Parathyroid adenoma (tissue), 2 donors: ENCODE results near the gene ANGPTL2.
"Not testable (repeated sequence)": the region's sequence is repeated elsewhere in the genome, so short reads cannot be mapped to it uniquely, and the experiment has no call there.

Experiments
- H2AFZ ChIP-seq: fragments of 300-600 bp; sonication (generic); one replicate; pipeline ENCODE4 v1.7.0; 2017; ENCODE audit warnings: antibody characterized with exemption, mild to moderate bottlenecking
- H3K27ac ChIP-seq: fragments of 300-600 bp; sonication (generic); one replicate; pipeline ENCODE4 v1.7.0; 2017
- H3K27me3 ChIP-seq: fragments of 300-600 bp; sonication (generic); one replicate; pipeline ENCODE4 v1.7.0; 2017; ENCODE audit warnings: low read length; ENCODE audit not compliant: control insufficient read depth, insufficient read depth
- H3K36me3 ChIP-seq: fragments of 300-600 bp; sonication (generic); one replicate; pipeline ENCODE4 v1.7.0; 2017; ENCODE audit warnings: low read length; ENCODE audit not compliant: control insufficient read depth, insufficient read depth
- H3K4me1 ChIP-seq: fragments of 300-600 bp; sonication (generic); one replicate; pipeline ENCODE4 v1.7.0; 2017; ENCODE audit warnings: control low read depth
- H3K4me2 ChIP-seq: fragments of 300-600 bp; sonication (generic); one replicate; pipeline ENCODE4 v1.7.0; 2017; ENCODE audit warnings: low read length
- H3K4me3 ChIP-seq: fragments of 300-600 bp; sonication (generic); one replicate; pipeline ENCODE4 v1.7.0; 2017; ENCODE audit warnings: low read depth, low read length
- H3K79me2 ChIP-seq: fragments of 300-600 bp; sonication (generic); one replicate; pipeline ENCODE4 v1.7.0; 2017; ENCODE audit warnings: control low read depth
- H3K9ac ChIP-seq: fragments of 300-600 bp; sonication (generic); one replicate; pipeline ENCODE4 v1.7.0; 2017; ENCODE audit warnings: mild to moderate bottlenecking
- H3K9me3 ChIP-seq: fragments of 300-600 bp; sonication (generic); one replicate; pipeline ENCODE4 v1.7.0; 2017; ENCODE audit warnings: low read length; ENCODE audit not compliant: control insufficient read depth
- CTCF ChIP-seq: fragments of 300-600 bp; sonication (generic); IDR thresholded peaks from one replicate; pipeline ENCODE4 v1.7.0; 2017; ENCODE audit warnings: antibody characterized with exemption, mild to moderate bottlenecking
- donor health status: primary hyperparathyroidism.

The ANGPTL2 gene

GRCh38 chr9:127122176-127123063 is at the start of gene ANGPTL2:
TSS of gene ANGPTL2 (minus strand) at chr9:127122635. CDS start at chr9:127108731, 13,904 bp downstream.
- Histone ChIP-seq H3K4me3 (peak within 1 kb of the TSS; percentile 41), H3K36me3 (no peaks in the 10 kb centered on the region), H3K4me2 (peak within 1 kb of the TSS; percentile 18), H3K79me2 (no peaks in the 10 kb centered on the region), H2AFZ (peak within 1 kb of the TSS; percentile 64), H3K27ac (peak within 1 kb of the TSS; percentile 36), H3K4me1 (peaks cover 7% of the 10 kb centered on the region), H3K27me3 (no peaks in the 10 kb centered on the region), H3K9ac (no peak within 1 kb of the TSS), H3K9me3 (no peaks in the 10 kb centered on the region)
- TF ChIP-seq CTCF: no peak

- not testable (repeated sequence) for H3K27me3 ChIP-seq, H3K36me3 ChIP-seq, H3K9me3 ChIP-seq, H3K4me2 ChIP-seq, H3K9ac ChIP-seq, H3K4me1 ChIP-seq, H3K79me2 ChIP-seq, H3K27ac ChIP-seq, H2AFZ ChIP-seq, H3K4me3 ChIP-seq
Measured at GRCh38 chr9:127171348-127171747, 48.9 kb upstream of the ANGPTL2 start.

GRCh38 chr9:127170652-127171051 is 48.2 kb upstream of the ANGPTL2 start:
- Histone ChIP-seq H3K9ac (no peak overlapping the region), H3K27me3 (no peaks in the 10 kb centered on the region), H2AFZ (no peak overlapping the region), H3K4me2 (no peak overlapping the region), H3K36me3 (no peaks in the 10 kb centered on the region), H3K9me3 (no peaks in the 10 kb centered on the region), H3K27ac (no peak overlapping the region), H3K4me3 (no peak overlapping the region), H3K4me1 (no peaks in the 10 kb centered on the region), H3K79me2 (no peaks in the 10 kb centered on the region)
- TF ChIP-seq CTCF: no peak

- H3K27ac ChIP-seq: no peak overlapping the region
- H3K4me3 ChIP-seq: no peak overlapping the region
- H3K27me3 ChIP-seq: no peaks in the 10 kb centered on the region
- TF ChIP-seq CTCF: no peak
- H3K4me1 ChIP-seq: no peaks in the 10 kb centered on the region
- H3K9me3 ChIP-seq: no peaks in the 10 kb centered on the region
- H2AFZ ChIP-seq: no peak overlapping the region
- H3K9ac ChIP-seq: no peak overlapping the region
- H3K36me3 ChIP-seq: no peaks in the 10 kb centered on the region
- no peak overlapping the region for H3K4me2 ChIP-seq
- H3K79me2 ChIP-seq: no peaks in the 10 kb centered on the region
Measured at GRCh38 chr9:127170103-127170502, 47.7 kb upstream of the ANGPTL2 start.

- H3K4me3 ChIP-seq: no peak overlapping the region
- no peak overlapping the region for H3K4me2 ChIP-seq
- no peaks in the 10 kb centered on the region for H3K4me1 ChIP-seq
- H3K9me3 ChIP-seq: no peaks in the 10 kb centered on the region
- H2AFZ ChIP-seq: no peak overlapping the region
- H3K79me2 ChIP-seq: no peaks in the 10 kb centered on the region
- no peak overlapping the region for H3K9ac ChIP-seq
- H3K36me3 ChIP-seq: no peaks in the 10 kb centered on the region
- H3K27ac ChIP-seq: no peak overlapping the region
- no peak for TF ChIP-seq CTCF
- no peaks in the 10 kb centered on the region for H3K27me3 ChIP-seq
Measured at GRCh38 chr9:127169575-127169883, 47.1 kb upstream of the ANGPTL2 start.
